Stimulated activated CD4-positive, alpha-beta T cell treated with anti-CD3 and anti-CD28 coated beads, Interleukin-1b, Interleukin-23, amount 100 ng/mL, for 24 hours (primary cell): Measurements from ENCODE around the gene HSPA12A.

Experiments used
- DNase-seq, 4 experiments: peaks; one replicate each; pipeline ENCODE4 v3.0.0-alpha.2; 2020; ENCODE audit warnings: low read depth in 4 of 4, low spot score in 1 of 4

Gene HSPA12A

GRCh38 chr10:116744163-116744753, 1.9 kb upstream of the HSPA12A start:
- DNase-seq = no peak

GRCh38 chr10:116743266-116744064, 1.1 kb upstream of the HSPA12A start:
- no peak for DNase-seq

GRCh38 chr10:116741391-116742351, 695 bp downstream of the HSPA12A start:
- DNase-seq = no peak

GRCh38 chr10:116740971-116741370, 1.4 kb downstream of the HSPA12A start:
- DNase-seq = no peak

- DNase-seq = no peak
Measured at GRCh38 chr10:116738339-116738738, 4.0 kb downstream of the HSPA12A start.

- no peak for DNase-seq
Measured at GRCh38 chr10:116737627-116738327, 4.6 kb downstream of the HSPA12A start.

- no peak for DNase-seq
Measured at GRCh38 chr10:116733566-116733965, 8.8 kb downstream of the HSPA12A start.

GRCh38 chr10:116732573-116732972, 9.8 kb downstream of the HSPA12A start:
- no peak for DNase-seq

- DNase-seq = no peak
Measured at GRCh38 chr10:116730464-116731260, 11.7 kb downstream of the HSPA12A start.

GRCh38 chr10:116729243-116729642, 13.1 kb downstream of the HSPA12A start:
- DNase-seq = no peak

GRCh38 chr10:116728526-116729096, 13.8 kb downstream of the HSPA12A start:
- no peak for DNase-seq

GRCh38 chr10:116723428-116724281, 18.7 kb downstream of the HSPA12A start:
- DNase-seq = no peak

GRCh38 chr10:116722736-116723427, 19.5 kb downstream of the HSPA12A start:
- DNase-seq = no peak

- no peak for DNase-seq
Measured at GRCh38 chr10:116721547-116722392, 20.6 kb downstream of the HSPA12A start.

- DNase-seq = no peak
Measured at GRCh38 chr10:116720668-116721546, 21.5 kb downstream of the HSPA12A start.

GRCh38 chr10:116720241-116720643, 22.1 kb downstream of the HSPA12A start:
- no peak for DNase-seq
